LNCaP clone FGC (cell line): ENCODE measurements around the gene ROR2.

Experiments used
- DNase-seq: peaks from one replicate; pipeline ENCODE4 v3.0.0-alpha.2; 2011; ENCODE audit warnings: low read depth
- H3K4me3 ChIP-seq: 2 replicates; pipeline ENCODE4 v1.5.1; 2011; ENCODE audit warnings: mild to moderate bottlenecking, low read depth, low read length, control low read depth
- CTCF ChIP-seq: IDR thresholded peaks from 2 replicates; pipeline ENCODE4 v1.5.1; 2012; ENCODE audit warnings: mild to moderate bottlenecking; ENCODE audit not compliant: control insufficient read depth, insufficient read depth; ENCODE audit errors: extremely low read depth

ROR2 gene

GRCh38 chr9:91732187-91733005, 217.6 kb downstream of the ROR2 start:
- H3K4me3 ChIP-seq: no peak overlapping the region
- DNase-seq: no peak

DNA sequence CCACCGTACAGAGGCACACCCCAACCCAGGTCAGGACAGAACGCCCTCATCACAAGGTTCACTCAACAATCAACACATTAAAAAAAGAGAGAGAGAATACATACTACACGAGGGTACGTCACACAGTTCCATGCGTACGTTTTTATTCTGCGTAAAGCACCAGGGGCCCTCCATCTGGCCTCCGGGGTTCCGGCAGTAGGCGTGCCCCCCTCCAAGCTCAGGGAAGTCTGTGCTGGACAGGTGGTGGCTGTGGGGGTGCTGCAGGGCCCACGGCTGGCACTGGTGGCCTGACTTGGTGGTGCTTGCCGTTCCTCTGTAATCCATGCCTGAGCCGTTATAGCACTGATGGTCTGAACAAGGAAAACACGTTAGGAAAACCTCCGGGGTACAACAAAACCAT, 219.2 kb downstream of the ROR2 start:
- no peak for TF ChIP-seq CTCF
- no peak for DNase-seq
- H3K4me3 ChIP-seq: no peak overlapping the region

More at GRCh38 chr9:91732187-91733005, 217.6 kb downstream of the ROR2 start:
- TF ChIP-seq CTCF: no peak

DNA sequence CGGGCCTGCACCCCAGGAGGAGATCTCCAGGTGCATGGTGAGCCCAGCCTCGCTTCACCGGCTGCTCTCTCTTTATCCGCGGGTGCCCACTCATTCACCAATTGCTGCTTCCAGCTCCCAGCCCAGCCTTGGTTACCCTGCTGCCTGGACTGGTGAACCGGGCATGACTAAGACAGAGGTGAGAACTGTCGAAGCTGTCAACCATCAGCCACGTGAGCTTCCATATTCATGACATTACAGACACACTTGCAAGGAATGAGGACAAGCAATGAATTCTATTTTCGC, 220.5 kb downstream of the ROR2 start:
- H3K4me3 ChIP-seq: no peak overlapping the region
- DNase-seq: no peak
- no peak for TF ChIP-seq CTCF

GRCh38 chr9:91727972-91728371, 222.1 kb downstream of the ROR2 start:
- no peak for DNase-seq
- TF ChIP-seq CTCF: no peak
- no peak overlapping the region for H3K4me3 ChIP-seq

DNA sequence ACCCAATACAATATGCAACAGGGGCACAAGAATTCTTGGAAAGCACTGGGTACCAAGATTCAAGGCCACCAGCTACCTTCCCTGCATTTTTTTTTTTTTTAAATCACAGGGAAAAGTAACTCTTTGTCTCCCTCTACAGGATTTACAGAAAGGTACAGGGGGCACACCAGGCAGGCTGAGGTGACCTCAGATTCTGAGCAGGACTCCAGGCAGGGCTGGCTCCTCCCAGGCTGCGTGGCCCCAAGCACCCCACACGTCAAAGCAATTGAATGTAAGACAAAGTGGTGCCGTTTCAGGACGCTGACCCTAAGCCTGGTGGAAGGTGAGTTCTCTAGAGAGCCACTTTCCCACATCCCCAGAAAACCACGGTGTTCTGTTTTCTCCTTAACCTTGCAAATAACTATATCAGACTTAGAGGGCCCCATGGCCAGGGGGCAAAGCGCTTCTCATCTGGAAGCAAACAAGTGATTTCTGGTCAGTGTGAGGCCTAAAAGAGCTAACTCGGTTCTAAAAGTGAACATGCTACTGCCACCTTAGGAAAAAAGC, 222.6 kb downstream of the ROR2 start:
- peak; percentile 73 for TF ChIP-seq CTCF
- no peak overlapping the region for H3K4me3 ChIP-seq
- peak; percentile 13 for DNase-seq

DNA sequence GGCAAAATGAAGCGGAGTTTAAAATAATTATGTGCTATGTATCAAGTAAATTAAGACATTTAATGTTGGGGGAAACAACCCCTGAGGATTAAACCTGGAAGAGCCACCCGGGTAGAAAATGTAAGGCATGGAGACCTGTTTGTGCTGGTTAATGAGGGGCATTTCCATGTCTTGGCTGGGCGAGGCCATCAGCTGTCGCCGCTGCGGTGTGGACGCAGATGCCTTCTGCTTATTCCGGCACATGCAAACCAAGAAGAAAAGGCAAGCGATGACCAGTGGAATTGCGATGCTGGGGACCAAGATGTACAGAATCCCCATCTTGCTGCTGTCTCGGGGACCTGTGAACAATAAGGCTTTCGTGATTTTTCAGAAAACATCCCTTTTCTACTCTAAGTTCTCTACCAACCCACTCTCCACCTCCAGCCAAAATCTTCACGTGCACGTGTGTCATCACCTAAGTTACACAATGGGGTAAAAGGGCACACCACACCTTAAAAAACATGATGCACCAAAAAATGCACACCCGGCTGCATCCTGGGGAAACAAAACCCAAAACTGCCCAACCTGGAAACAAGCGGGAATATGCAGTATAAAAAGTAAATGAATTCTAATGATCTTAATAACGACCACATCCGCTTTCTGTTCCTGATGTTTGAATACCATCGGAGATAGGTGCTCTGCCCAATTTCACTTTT, 223.5 kb downstream of the ROR2 start:
- TF ChIP-seq CTCF: no peak
- no peak for DNase-seq
- no peak overlapping the region for H3K4me3 ChIP-seq
